ENCODE results near the gene MEI1. TPM values are rescaled to one million over a fixed set of nuclear protein-coding genes. Genes with fewer than 3 reads are reported as not detected.

The MEI1 gene
- total RNA-seq, 4 donors from 2014 or later = 0.16 to 13.6 (median 6.3) TPM

DNA sequence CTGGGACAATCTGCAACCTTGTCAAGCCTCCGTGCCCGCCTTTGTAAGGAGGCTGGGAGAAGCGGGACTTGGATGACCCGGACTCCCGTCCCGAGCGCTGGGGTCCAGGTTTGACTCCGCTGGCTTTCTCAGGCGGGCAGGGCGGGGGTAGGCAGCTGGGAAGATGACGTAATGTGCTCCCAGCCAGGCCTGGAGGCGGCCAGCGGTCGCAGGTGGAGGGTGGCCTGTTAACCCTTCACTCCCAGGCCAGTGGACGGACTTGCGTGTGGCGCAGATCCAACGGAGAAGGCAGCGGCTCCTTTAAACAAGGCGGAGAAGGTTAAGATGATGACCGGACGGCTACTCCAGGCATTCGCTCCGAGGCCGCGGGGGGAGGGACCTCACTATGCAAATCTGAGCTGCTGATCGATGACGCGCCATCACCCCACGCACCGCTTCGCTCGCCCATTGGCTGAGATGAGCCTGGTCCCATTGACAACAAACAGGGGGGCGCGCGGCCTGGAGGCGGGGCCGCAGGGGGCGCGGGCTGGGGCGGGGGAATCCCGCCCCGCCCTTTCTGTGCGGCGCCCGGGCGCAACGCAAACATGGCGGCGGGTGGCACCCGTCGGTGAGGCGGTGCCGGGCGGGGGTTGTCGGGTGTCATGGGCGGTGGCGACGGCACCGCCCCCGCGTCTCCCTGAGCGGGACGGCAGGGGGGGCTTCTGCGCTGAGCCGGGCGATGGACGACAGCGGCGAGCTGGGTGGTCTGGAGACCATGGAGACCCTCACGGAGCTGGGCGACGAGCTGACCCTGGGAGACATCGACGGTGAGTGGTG lies 133.5 kb downstream of the MEI1 start, which contains the start of gene SREBF2:
Gene SREBF2 (plus strand): TSS at position 553 of the 816 bp plus-strand sequence. CDS start 166 bp downstream, at position 719.
- TF ChIP-seq, protein P1, sequence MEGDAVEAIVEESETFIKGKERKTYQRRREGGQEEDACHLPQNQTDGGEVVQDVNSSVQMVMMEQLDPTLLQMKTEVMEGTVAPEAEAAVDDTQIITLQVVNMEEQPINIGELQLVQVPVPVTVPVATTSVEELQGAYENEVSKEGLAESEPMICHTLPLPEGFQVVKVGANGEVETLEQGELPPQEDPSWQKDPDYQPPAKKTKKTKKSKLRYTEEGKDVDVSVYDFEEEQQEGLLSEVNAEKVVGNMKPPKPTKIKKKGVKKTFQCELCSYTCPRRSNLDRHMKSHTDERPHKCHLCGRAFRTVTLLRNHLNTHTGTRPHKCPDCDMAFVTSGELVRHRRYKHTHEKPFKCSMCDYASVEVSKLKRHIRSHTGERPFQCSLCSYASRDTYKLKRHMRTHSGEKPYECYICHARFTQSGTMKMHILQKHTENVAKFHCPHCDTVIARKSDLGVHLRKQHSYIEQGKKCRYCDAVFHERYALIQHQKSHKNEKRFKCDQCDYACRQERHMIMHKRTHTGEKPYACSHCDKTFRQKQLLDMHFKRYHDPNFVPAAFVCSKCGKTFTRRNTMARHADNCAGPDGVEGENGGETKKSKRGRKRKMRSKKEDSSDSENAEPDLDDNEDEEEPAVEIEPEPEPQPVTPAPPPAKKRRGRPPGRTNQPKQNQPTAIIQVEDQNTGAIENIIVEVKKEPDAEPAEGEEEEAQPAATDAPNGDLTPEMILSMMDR (IDR thresholded peaks at IDR 0.05; ENCODE audit: low read depth) = no peak

DNA sequence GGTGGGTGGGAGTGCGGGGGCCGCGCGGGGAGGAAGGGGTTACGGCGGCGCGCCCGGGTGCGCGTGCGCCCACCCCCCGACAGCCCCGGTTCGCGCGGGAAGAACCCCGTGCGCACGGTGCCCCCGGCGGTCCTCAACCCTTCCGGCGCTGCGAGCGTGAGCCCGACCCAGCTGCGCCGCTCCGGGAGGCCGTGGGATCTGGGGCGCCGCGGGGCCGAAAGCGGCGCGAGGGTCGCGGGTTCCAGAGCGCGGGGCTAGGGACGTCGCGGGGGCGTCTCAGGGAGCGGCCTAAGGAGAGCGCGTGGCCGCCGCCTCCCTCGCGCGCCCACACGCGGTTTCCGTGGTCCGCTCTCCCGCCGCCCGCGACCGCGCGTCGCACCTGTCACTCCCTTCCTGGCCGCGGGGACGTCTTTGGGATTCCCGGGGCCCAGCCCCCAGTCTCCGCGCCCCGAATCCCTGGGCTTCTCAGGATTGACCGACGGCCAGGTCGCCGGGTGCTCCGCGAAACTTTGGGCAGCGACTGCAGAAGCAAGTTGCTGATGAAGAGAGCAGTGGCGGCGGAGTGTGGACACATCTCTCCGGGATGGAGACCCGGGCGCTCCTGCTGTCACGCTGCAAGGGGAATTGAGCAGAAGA lies 134.2 kb downstream of the MEI1 start:
- TF ChIP-seq, protein P1 (IDR thresholded peaks at IDR 0.05; ENCODE audit: low read depth) = no peak

DNA sequence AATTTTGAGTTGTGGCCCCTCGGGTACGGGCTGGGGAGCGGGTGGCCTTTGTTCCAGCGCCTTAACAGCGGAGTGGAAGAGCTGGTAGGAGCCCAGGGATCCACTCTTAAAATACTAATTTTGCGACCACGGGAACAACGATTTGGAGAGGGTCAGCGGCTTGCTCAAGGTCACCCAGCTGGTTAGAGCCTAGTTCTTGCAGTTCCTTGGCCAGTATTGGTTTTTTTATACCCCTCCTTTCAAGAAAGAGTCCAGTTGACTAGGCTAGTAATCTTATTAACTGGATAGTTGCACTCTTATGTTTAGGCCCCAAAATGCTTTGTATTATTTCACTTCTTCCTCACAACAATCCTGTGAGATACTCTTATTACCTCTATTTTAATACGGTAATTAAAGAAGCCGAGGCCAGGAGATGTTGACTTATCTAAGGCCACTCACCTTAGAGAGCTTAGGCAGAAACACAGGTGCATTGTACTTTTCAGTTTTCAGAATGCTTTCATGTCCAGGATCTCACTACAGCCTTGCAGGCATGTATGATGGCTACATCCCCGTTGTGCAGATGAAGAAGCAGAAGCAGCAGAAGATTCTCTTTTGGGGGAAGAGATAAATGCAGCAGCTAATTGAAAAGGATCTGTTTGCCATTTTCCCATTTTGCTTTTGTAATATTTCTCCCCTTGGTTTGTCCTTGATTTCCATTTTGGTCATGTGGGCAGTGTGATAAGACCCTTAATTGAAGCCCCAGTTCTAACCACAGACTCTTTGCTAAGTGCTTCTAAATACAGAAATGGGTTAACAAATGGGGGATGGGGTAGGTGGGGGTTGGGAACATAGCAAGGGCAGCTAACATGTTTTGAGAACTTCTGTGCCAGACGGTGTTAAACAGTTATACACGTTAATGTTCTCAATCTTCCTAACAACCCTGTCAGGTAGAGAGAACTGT lies 135.0 kb downstream of the MEI1 start:
- TF ChIP-seq, protein P1 (IDR thresholded peaks at IDR 0.05; ENCODE audit: low read depth) = no peak

- TF ChIP-seq, protein P1 (IDR thresholded peaks at IDR 0.05; ENCODE audit: low read depth) = no peak
Observed at GRCh38 chr22:41836551-41836950, 137.2 kb downstream of the MEI1 start.

GRCh38 chr22:41838842-41839618 lies 139.7 kb downstream of the MEI1 start:
- TF ChIP-seq, protein P1 (IDR thresholded peaks at IDR 0.05; ENCODE audit: low read depth) = no peak

GRCh38 chr22:41840216-41840615 lies 140.9 kb downstream of the MEI1 start:
- TF ChIP-seq, protein P1 (IDR thresholded peaks at IDR 0.05; ENCODE audit: low read depth) = no peak
